ENCODE data around the gene SLC6A1.

Gene SLC6A1

DNA sequence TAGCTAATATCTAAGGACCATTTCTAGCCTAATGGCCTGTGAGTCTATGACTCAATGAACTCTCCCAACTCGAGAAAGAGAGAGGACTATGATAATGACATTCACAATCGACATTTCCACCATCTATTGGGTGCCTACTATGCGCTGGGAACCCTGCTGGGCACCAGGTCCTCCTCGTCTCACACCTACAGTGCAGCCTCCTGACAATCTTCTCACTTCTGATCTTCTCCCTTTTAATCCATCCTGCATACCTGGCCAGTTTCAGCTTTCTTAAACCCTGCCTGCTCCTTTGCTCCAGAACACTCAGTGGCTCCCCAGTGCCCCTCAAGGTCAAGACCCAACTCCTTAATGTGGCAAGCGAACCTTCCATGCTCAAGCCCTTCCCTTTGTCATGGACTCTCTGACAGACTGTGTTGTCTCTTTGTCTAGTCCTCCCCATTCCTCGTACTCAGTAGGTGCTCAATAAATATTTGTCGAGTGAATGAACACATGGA, 3.5 kb upstream of the SLC6A1 start:
- no peak for DNase-seq
- no peaks in the 10 kb centered on the region for H3K9me3 ChIP-seq
- H3K4me3 ChIP-seq (ENCODE audit: low read depth, low read length), result no peak overlapping the region
- H3K27me3 ChIP-seq, result peaks cover 12% of the 10 kb centered on the region
- H3K36me3 ChIP-seq, result no peaks in the 10 kb centered on the region
- H3K4me1 ChIP-seq, result no peaks in the 10 kb centered on the region
- TF ChIP-seq, protein P1, sequence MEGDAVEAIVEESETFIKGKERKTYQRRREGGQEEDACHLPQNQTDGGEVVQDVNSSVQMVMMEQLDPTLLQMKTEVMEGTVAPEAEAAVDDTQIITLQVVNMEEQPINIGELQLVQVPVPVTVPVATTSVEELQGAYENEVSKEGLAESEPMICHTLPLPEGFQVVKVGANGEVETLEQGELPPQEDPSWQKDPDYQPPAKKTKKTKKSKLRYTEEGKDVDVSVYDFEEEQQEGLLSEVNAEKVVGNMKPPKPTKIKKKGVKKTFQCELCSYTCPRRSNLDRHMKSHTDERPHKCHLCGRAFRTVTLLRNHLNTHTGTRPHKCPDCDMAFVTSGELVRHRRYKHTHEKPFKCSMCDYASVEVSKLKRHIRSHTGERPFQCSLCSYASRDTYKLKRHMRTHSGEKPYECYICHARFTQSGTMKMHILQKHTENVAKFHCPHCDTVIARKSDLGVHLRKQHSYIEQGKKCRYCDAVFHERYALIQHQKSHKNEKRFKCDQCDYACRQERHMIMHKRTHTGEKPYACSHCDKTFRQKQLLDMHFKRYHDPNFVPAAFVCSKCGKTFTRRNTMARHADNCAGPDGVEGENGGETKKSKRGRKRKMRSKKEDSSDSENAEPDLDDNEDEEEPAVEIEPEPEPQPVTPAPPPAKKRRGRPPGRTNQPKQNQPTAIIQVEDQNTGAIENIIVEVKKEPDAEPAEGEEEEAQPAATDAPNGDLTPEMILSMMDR (IDR thresholded peaks at IDR 0.05; ENCODE audit: low read depth, low read length), result no peak

DNA sequence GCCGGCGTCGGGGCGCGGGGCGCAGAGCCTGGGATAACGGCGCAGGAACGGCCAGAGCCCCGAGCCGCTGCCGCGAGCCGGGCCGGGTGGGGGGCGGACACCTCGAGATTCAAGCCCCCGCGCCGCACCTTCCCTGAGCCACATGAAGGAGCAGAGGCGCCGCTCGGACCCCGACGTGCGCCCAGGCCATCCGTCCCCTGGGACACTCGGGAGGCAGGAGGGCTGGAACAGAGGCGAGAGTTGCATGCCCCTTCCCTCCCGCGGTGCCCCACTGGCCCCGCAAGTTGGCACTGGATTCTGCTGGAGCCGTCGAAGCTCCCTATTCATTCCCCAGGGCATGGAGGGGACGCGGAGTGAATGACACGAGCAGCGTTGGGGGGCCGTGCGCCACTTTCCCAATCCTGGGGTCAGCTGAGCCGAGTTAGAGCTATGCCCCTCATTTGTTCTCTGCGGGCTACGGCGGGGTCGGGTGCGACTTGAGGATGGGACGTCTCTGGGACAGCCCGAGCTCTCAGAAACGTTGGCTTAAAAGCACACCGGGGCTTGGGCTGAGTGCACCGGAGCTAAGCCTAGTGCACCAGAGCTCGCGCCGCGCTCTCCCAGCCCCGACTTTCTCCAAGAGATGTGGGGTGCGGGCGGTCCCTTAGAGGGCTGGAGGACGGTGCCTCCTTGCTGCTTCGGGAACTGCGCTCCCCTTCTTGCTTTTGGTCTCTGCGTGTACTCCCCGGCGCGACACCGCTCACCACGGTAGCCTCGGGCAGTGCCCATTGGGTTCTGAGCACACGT, 588 bp downstream of the SLC6A1 start:
- Histone ChIP-seq H3K9me3 (no peaks in the 10 kb centered on the region), H3K36me3 (no peaks in the 10 kb centered on the region), H3K27me3 (peaks cover 22% of the 10 kb centered on the region), H3K4me3 (ENCODE audit: low read depth, low read length) (no peak overlapping the region), H3K4me1 (no peaks in the 10 kb centered on the region)
- TF ChIP-seq, protein P1 (IDR thresholded peaks at IDR 0.05; ENCODE audit: low read depth, low read length), result no peak
- no peak for DNase-seq

DNA sequence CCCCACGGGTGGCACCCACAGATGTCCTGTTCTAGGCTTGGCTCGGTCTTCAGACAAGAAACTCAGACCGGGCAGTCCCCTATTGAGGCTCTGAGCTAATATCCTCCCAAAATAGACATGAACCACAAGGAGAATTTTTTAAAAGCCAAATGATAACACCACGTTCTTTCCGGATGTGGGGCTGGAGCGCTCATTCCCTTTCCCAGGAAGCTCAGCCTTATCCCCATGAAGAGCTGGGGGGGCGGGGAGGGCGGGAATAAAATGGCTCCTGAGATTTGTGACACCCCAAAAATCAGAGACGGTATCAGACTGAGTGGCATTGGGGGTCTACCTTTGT, 1.1 kb downstream of the SLC6A1 start:
- H3K36me3 ChIP-seq, result no peaks in the 10 kb centered on the region
- H3K4me3 ChIP-seq (ENCODE audit: low read depth, low read length), result no peak overlapping the region
- DNase-seq, result no peak
- peaks cover 22% of the 10 kb centered on the region for H3K27me3 ChIP-seq
- H3K4me1 ChIP-seq, result no peaks in the 10 kb centered on the region
- TF ChIP-seq, protein P1 (IDR thresholded peaks at IDR 0.05; ENCODE audit: low read depth, low read length), result no peak
- no peaks in the 10 kb centered on the region for H3K9me3 ChIP-seq

DNA sequence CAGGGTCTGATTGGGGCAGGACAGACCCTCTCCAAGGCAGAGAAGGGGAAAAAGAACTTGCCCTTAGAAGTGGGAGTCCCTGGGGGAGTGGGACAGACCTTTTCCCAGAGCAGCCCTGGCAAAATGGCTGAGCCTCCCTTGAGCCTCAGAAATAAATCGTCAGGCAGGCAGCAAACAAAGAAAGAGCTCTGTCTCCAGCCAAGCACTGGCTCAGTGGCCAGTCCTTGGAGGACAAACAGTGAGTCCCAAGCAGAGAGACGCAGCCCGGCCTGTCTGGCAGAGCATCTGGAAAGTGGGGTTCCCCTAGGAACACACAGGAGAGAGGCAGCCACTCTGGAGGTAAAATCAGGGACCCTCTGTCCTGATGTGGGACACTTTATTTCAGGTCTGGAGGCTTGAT, 1.8 kb downstream of the SLC6A1 start:
- DNase-seq, result no peak
- H3K4me3 ChIP-seq (ENCODE audit: low read depth, low read length), result no peak overlapping the region
- TF ChIP-seq, protein P1 (IDR thresholded peaks at IDR 0.05; ENCODE audit: low read depth, low read length), result no peak
- H3K9me3 ChIP-seq, result no peaks in the 10 kb centered on the region
- no peaks in the 10 kb centered on the region for H3K36me3 ChIP-seq
- peaks cover 22% of the 10 kb centered on the region for H3K27me3 ChIP-seq
- no peaks in the 10 kb centered on the region for H3K4me1 ChIP-seq

DNA sequence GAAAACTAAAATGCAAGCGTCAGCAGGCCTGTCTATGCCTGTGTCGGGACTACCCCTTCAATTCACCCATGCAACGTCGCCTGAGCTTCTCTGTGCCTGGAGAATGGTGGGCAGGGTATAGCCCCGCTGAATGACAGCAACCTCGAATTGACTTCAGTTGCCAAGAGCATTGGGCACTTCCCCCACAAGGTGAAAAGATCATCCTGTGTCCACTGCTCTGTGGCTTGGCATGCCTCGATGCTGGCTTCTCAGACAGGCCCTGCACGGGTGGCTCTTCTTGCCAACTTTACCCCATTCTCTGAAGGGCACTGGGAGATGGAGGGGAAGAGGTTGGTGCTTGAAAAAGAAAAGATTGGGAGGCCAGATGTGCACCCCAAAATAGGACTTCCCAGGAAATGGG, 3.3 kb downstream of the SLC6A1 start:
- H3K9me3 ChIP-seq, result no peaks in the 10 kb centered on the region
- no peak for DNase-seq
- H3K36me3 ChIP-seq, result no peaks in the 10 kb centered on the region
- no peak overlapping the region for H3K4me3 ChIP-seq (ENCODE audit: low read depth, low read length)
- peaks cover 22% of the 10 kb centered on the region for H3K27me3 ChIP-seq
- TF ChIP-seq, protein P1 (IDR thresholded peaks at IDR 0.05; ENCODE audit: low read depth, low read length), result no peak
- no peaks in the 10 kb centered on the region for H3K4me1 ChIP-seq

DNA sequence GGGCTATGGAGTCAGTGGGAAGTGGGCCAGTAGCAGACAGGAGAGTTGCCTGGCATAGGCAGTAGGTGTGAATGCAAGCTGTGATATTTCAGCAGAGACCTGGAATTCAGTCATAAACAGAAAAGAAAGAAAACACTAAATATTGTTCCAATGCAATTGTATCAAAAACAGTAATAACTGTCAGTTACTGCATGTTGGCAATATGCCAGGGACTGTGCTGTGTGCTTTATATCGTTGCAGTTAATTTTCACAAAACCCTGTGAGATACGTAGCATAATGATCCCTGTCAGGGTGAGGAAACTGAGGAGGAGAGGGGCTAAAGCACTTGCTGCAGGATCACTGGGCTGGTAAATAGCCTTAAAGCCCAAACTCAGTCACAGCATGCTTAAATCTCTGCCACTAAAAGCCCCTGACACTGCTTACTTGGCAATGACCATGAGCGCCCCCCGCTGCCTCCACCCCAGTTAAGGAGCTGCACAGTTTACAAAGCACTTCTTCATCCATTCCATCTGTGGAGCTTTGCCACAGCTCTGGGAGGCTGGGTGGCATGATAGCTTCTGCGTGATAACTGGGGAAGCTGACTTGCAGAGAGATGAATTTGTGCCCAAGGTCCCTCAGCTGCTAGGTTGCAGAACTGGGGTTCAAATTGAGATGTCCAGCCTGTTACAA, 3.9 kb downstream of the SLC6A1 start:
- no peaks in the 10 kb centered on the region for H3K4me1 ChIP-seq
- H3K27me3 ChIP-seq, result peaks cover 22% of the 10 kb centered on the region
- no peaks in the 10 kb centered on the region for H3K36me3 ChIP-seq
- H3K4me3 ChIP-seq (ENCODE audit: low read depth, low read length), result no peak overlapping the region
- DNase-seq, result no peak
- H3K9me3 ChIP-seq, result no peaks in the 10 kb centered on the region
- TF ChIP-seq, protein P1 (IDR thresholded peaks at IDR 0.05; ENCODE audit: low read depth, low read length), result no peak

Data from BE2C (cell line).